PFSK-1 (cell line): ENCODE data around the gene SQSTM1.

ENCODE experiments used
- POLR2AphosphoS5 ChIP-seq: IDR thresholded peaks from 2 replicates; pipeline ENCODE4 v1.6.1; 2012; ENCODE audit warnings: low read depth, mild to moderate bottlenecking, control low read depth, low read length, moderate library complexity
- TAF1 ChIP-seq: IDR thresholded peaks from 2 replicates; pipeline ENCODE4 v1.6.1; 2012; ENCODE audit warnings: low read length, control low read depth, borderline replicate concordance; ENCODE audit not compliant: insufficient read depth

- TF ChIP-seq TAF1 (no peak), POLR2AphosphoS5 (no peak)
Measured at GRCh38 chr5:179830818-179831468, 10.2 kb downstream of the SQSTM1 start.
